Esophagus squamous epithelium (tissue), 4 donors: ENCODE measurements around the gene CFAP65.

ENCODE experiments used
- POLR2A ChIP-seq, 4 donors: fragments of 450-650 bp; IDR thresholded peaks; one replicate each; pipeline ENCODE4 v1.6.1; 2017; ENCODE audit warnings: antibody characterized with exemption in 4 of 4, mild to moderate bottlenecking in 4 of 4, moderate library complexity in 3 of 4
- TF ChIP-seq, protein P1 (sequence below), 6 experiments: fragments of 450-650 bp in 4 of 6; fragments of 200-600 bp in 2 of 6; sonication (generic) in 2 of 6; IDR thresholded peaks; one replicate each; pipeline ENCODE4 v1.5.1; 2016 to 2019; ENCODE audit warnings: antibody characterized with exemption in 6 of 6, mild to moderate bottlenecking in 4 of 6, moderate library complexity in 4 of 6

- TF ChIP-seq, protein P1, sequence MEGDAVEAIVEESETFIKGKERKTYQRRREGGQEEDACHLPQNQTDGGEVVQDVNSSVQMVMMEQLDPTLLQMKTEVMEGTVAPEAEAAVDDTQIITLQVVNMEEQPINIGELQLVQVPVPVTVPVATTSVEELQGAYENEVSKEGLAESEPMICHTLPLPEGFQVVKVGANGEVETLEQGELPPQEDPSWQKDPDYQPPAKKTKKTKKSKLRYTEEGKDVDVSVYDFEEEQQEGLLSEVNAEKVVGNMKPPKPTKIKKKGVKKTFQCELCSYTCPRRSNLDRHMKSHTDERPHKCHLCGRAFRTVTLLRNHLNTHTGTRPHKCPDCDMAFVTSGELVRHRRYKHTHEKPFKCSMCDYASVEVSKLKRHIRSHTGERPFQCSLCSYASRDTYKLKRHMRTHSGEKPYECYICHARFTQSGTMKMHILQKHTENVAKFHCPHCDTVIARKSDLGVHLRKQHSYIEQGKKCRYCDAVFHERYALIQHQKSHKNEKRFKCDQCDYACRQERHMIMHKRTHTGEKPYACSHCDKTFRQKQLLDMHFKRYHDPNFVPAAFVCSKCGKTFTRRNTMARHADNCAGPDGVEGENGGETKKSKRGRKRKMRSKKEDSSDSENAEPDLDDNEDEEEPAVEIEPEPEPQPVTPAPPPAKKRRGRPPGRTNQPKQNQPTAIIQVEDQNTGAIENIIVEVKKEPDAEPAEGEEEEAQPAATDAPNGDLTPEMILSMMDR (IDR thresholded peaks at IDR 0.05): no peak
- TF ChIP-seq POLR2A (IDR thresholded peaks at IDR 0.05): no peak
These were observed 46.5 kb upstream of the CFAP65 start for GRCh38 chr2:219087848-219088247.
